Aorta (tissue), 5 donors: Measurements from ENCODE around the gene RND3. TPM values are rescaled to one million over a fixed set of nuclear protein-coding genes. Genes with fewer than 3 reads are reported as not detected.
A peak's percentile ranks its signal among the peaks of the same experiment; 100 is the strongest.

Experiments used
- ATAC-seq: fragments of 200-7000 bp; cut with Tn5 transposase; one replicate; pipeline ENCODE4 v1.9.1; 2022; ENCODE audit warnings: moderate library complexity; ENCODE audit not compliant: low FRiP score
- DNase-seq, 2 donors: peaks; one replicate each; pipeline ENCODE4 v3.0.0-alpha.2; 2020
- H3K27ac ChIP-seq, 2 donors: one replicate each; pipeline ENCODE4 v1.5.1; 2013; ENCODE audit warnings: low read length in 2 of 2, mild to moderate bottlenecking in 2 of 2, moderate library complexity in 2 of 2, control low read depth in 1 of 2, inconsistent platforms in 1 of 2, low read depth in 1 of 2
- H3K27me3 ChIP-seq, 2 donors: one replicate each; pipeline ENCODE4 v1.6.1; 2013; ENCODE audit warnings: control low read depth in 1 of 2, low read length in 1 of 2, mild to moderate bottlenecking in 1 of 2, moderate library complexity in 1 of 2; ENCODE audit not compliant: insufficient read depth in 2 of 2, control insufficient read depth in 1 of 2
- H3K36me3 ChIP-seq, 2 donors: one replicate each; pipeline ENCODE4 v1.6.1; 2013; ENCODE audit warnings: control low read depth in 1 of 2, low read length in 1 of 2, mild to moderate bottlenecking in 1 of 2; ENCODE audit not compliant: insufficient read depth in 2 of 2, control insufficient read depth in 1 of 2
- H3K4me1 ChIP-seq, 2 donors: one replicate each; pipeline ENCODE4 v1.6.1; 2013; ENCODE audit warnings: low read length in 2 of 2, control low read depth in 1 of 2, mild to moderate bottlenecking in 1 of 2, moderate library complexity in 1 of 2; ENCODE audit not compliant: insufficient read depth in 2 of 2, control insufficient read depth in 1 of 2
- H3K4me3 ChIP-seq, 2 donors: one replicate each; pipeline ENCODE4 v1.5.1; 2013; ENCODE audit warnings: low read length in 2 of 2, control low read depth in 1 of 2, mild to moderate bottlenecking in 1 of 2
- H3K9me3 ChIP-seq: one replicate; pipeline ENCODE4 v1.6.1; 2013; ENCODE audit warnings: mild to moderate bottlenecking, low read length; ENCODE audit not compliant: control insufficient read depth
- WGBS, 2 donors: extraction: QIAGEN DNeasy Blood & Tissue Kit; methylation state at CpG; one replicate each; pipeline ENCODE4 v1.1.7; 2013; 5-methylcytosine and 5-hydroxymethylcytosine counted together
- intact Hi-C, 2 donors: fragments of 100-400 bp; cut with DNase I; formaldehyde crosslinking; loops; one replicate each; pipeline versions ENCODE4 v1.14.2 to v1.15.0; 2022
- polyA plus RNA-seq, 2 donors: library from polyadenylated mRNA; stranded (reverse); fragments of 200-250 nt; gene quantifications; one replicate each; pipeline ENCODE4 v1.2.3, GENCODE V29; 2013
- total RNA-seq, 2 donors: library from RNA; stranded (reverse); fragmentation: NEBNext Ultra II Directional; extraction: Animal tissue kit (Norgen Biotek cat#: 25700); gene quantifications; one replicate each; pipeline ENCODE4 v1.2.1, GENCODE V29; 2021
- donor health status: healthy with polysubstance abuse.
- donor health status: Bipolar disorder and iron deficiency.
- donor health status: DM: no; HTN: no; CAD: no.
- donor health status: DM: no; HTN: no; CAD: no.
- donor health status: DM: yes; HTN: yes; CAD: no.

RND3 gene
- total and polyA plus RNA-seq, 4 donors = 16.8 to 67.0 (median 21.1) TPM

- Histone ChIP-seq H3K9me3 (no peaks in the 10 kb centered on the region), H3K4me3 (no peak overlapping the region), H3K36me3 (peaks cover 0 to 6% of the 10 kb centered on the region in 2 donors), H3K4me1 (peaks cover 0 to 2% of the 10 kb centered on the region in 2 donors), H3K27me3 (no peaks in the 10 kb centered on the region), H3K27ac (peak overlapping the region in 1 of 2 donors; percentile 64)
- intact Hi-C loops = no loop called here
- WGBS, 2 donors = 95 to 97% methylated on average over 4 of the region's 4 CpGs
- no peak for ATAC-seq
- DNase-seq = no peak
These were observed 21.5 kb downstream of the RND3 start for GRCh38 chr2:150465703-150466569.

- Histone ChIP-seq H3K4me3 (no peak overlapping the region), H3K4me1 (peaks cover 0 to 2% of the 10 kb centered on the region in 2 donors), H3K36me3 (peaks cover 0 to 3% of the 10 kb centered on the region in 2 donors), H3K9me3 (no peaks in the 10 kb centered on the region), H3K27ac (peak overlapping the region in 1 of 2 donors; percentile 8), H3K27me3 (no peaks in the 10 kb centered on the region)
- 94 to 99% methylated on average over 1 of the region's 1 CpG for WGBS, 2 donors
- no peak for DNase-seq
- ATAC-seq = no peak
- intact Hi-C loops = no loop called here
These were observed 22.5 kb downstream of the RND3 start for GRCh38 chr2:150464986-150465385.

DNA sequence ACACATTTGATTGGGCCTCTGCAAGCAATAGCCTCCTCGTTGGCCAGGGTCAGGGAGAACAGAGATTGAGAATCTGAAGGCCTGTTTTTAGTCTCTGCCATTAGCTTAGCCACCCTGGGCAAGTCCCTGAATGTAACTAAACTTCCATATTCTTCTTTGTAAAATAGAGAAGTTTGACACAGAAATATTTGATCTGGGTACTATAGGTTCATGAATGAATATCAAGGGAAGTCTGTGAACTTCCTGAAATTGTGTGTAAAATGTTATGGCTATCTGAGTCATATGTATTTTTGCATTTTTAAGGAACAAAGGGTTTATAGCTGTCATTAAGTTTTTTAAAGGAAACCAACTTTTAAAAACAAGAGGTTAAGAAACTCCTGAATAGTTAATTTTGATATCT, 23.2 kb downstream of the RND3 start:
- no peak overlapping the region for H3K4me3 ChIP-seq
- 40 to 87% methylated on average over 1 of the region's 1 CpG for WGBS, 2 donors
- H3K9me3 ChIP-seq = no peaks in the 10 kb centered on the region
- H3K27ac ChIP-seq = no peak overlapping the region
- H3K27me3 ChIP-seq = no peaks in the 10 kb centered on the region
- no peak for ATAC-seq
- intact Hi-C loops = no loop called here
- peaks cover 0 to 2% of the 10 kb centered on the region in 2 donors for H3K4me1 ChIP-seq
- no peak for DNase-seq
- no peaks in the 10 kb centered on the region for H3K36me3 ChIP-seq

DNA sequence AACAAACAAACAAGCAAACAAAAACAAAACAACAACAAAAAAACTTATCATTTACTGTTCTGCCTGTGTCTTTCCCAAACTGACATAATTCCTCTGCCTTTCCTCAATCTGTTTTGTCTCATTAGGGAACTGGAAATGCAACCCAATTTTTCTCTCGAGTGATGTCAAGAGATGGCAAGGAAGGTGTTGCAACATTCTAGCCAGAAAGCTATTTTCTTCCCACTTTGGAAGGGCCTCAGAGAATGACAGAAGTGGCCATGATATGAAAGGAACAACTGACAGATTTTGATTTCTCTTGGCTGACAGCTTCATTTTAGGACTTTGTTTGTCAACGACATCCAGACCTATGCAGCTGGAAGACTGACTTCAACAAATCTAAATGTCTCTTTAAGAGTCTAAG, 24.7 kb downstream of the RND3 start:
- no peak for DNase-seq
- Histone ChIP-seq H3K9me3 (no peaks in the 10 kb centered on the region), H3K27me3 (no peaks in the 10 kb centered on the region), H3K4me1 (peaks cover 0 to 2% of the 10 kb centered on the region in 2 donors), H3K36me3 (no peaks in the 10 kb centered on the region), H3K4me3 (no peak overlapping the region), H3K27ac (no peak overlapping the region)
- no peak for ATAC-seq
- 89% methylated on average over 2 of the region's 2 CpGs for WGBS, 2 donors
- intact Hi-C loops = no loop called here

DNA sequence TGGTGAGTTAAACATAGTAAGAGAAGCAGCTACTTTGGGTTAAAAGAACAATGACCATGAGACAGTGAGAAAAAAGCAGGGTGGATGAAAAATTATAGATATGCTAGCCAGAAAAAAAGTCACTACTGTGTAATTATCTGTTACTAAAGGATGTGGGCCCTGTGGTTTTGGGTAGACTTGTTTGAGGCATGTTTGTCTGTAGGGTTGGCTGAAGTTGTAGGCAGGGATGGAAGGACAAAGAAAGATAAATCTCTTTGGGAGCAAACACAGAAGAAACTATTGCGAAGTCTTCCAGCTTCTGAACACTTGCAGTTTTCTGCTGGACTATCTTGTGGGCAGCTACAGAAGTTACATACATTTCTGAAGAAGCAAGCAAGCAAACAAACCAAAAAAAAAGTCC, 28.2 kb downstream of the RND3 start:
- DNase-seq (no peak), ATAC-seq (no peak)
- Histone ChIP-seq H3K4me1 (no peaks in the 10 kb centered on the region), H3K9me3 (no peaks in the 10 kb centered on the region), H3K27ac (no peak overlapping the region), H3K36me3 (no peaks in the 10 kb centered on the region), H3K4me3 (no peak overlapping the region), H3K27me3 (no peaks in the 10 kb centered on the region)
- WGBS, 2 donors = 93 to 98% methylated on average over 1 of the region's 1 CpG
- intact Hi-C loops = no loop called here

- H3K4me3 ChIP-seq = no peak overlapping the region
- no peaks in the 10 kb centered on the region for H3K4me1 ChIP-seq
- 74 to 81% methylated on average over 3 of the region's 3 CpGs for WGBS, 2 donors
- no peaks in the 10 kb centered on the region for H3K36me3 ChIP-seq
- DNase-seq (no peak), ATAC-seq (no peak)
- intact Hi-C loops = no loop called here
- H3K9me3 ChIP-seq = no peaks in the 10 kb centered on the region
- no peak overlapping the region for H3K27ac ChIP-seq
- no peaks in the 10 kb centered on the region for H3K27me3 ChIP-seq
These were observed 36.7 kb downstream of the RND3 start for GRCh38 chr2:150450765-150451164.

- WGBS, 2 donors = 42 to 46% methylated on average over 3 of the region's 3 CpGs
These were observed 37.6 kb downstream of the RND3 start for GRCh38 chr2:150449856-150450255.

DNA sequence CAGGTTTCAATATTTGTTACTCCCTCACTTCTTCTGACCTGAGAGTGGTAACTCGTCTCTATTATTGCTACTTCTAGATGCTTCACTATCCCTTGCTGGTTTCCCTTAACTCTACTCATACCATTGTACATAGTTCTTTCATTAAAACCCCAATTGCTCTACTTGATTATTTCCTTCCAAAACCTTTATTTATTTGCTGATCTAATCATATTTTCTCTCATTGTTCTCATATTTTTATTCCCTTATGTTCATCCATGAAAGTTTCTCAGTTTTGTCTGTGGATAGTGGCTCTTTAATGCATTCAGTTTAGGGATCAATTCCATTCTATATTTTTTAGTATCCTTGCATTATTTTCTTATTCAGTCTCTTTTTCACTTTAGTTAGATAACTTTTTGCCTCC, 42.1 kb downstream of the RND3 start:
- Histone ChIP-seq H3K4me3 (no peak overlapping the region), H3K27ac (no peak overlapping the region), H3K27me3 (no peaks in the 10 kb centered on the region), H3K9me3 (no peaks in the 10 kb centered on the region), H3K36me3 (no peaks in the 10 kb centered on the region), H3K4me1 (no peaks in the 10 kb centered on the region)
- WGBS, 2 donors = 87 to 95% methylated on average over 1 of the region's 1 CpG
- DNase-seq (no peak), ATAC-seq (no peak)
- intact Hi-C loops = no loop called here

More at GRCh38 chr2:150449856-150450255, 37.6 kb downstream of the RND3 start:
- DNase-seq = no peak
- Histone ChIP-seq H3K36me3 (no peaks in the 10 kb centered on the region), H3K4me1 (no peaks in the 10 kb centered on the region), H3K9me3 (no peaks in the 10 kb centered on the region), H3K4me3 (no peak overlapping the region), H3K27me3 (no peaks in the 10 kb centered on the region), H3K27ac (no peak overlapping the region)
- intact Hi-C loops = no loop called here
- ATAC-seq = no peak

DNA sequence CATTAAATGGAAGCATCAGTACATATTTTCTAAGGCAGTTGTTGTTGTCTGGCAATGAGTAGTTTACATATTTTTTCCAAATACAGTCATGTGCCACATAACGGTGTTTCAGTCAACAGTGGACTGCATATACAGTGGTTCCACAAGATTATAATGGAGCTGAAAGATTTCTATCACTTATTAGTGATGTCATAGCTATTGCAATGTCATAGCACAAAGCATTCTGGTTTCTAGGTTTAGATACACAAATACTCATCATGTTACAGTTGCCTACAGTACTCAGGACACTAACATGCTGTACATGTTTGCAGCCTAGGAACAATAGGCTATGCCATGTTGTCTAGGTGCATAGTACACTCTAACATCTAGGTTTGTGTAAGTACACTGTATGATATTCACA, 45.0 kb downstream of the RND3 start:
- Histone ChIP-seq H3K27me3 (no peaks in the 10 kb centered on the region), H3K36me3 (no peaks in the 10 kb centered on the region), H3K4me3 (no peak overlapping the region), H3K27ac (no peak overlapping the region), H3K4me1 (no peaks in the 10 kb centered on the region), H3K9me3 (no peaks in the 10 kb centered on the region)
- intact Hi-C loops = no loop called here
- 85 to 91% methylated on average over 1 of the region's 1 CpG for WGBS, 2 donors
- DNase-seq = no peak
- ATAC-seq = no peak
